GM18858 (cell line): ENCODE data around the gene ADCY1.
"Not testable (repeated sequence)": the region's sequence is repeated elsewhere in the genome, so short reads cannot be mapped to it uniquely, and the experiment has no call there.

Experiments used
- ATAC-seq: cut with Tn5 transposase; IDR thresholded peaks from one replicate; pipeline ENCODE4 v1.9.1; 2021; ENCODE audit not compliant: unreplicated experiment

Gene ADCY1

DNA sequence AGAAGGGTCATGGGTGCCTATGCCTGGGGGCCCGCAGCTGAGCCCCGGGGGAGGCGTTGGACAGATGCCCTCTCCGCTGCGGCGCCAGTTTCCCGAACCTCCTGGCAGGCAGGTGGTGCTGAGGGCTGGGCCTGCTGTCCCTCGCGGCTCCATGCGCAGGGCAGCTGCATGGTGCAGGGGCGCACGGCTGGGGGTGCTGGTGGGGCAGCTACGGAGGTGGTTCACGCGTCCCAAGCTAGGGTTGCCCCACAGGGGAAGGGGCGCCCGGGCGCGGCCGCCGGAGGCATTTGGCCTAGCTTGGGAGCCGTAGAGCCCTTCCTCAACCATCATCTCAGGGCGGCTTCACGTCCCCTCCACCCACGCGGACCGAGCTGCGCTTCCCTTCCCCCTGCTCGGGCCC lies 152.7 kb downstream of the ADCY1 start:
- no peak for ATAC-seq

DNA sequence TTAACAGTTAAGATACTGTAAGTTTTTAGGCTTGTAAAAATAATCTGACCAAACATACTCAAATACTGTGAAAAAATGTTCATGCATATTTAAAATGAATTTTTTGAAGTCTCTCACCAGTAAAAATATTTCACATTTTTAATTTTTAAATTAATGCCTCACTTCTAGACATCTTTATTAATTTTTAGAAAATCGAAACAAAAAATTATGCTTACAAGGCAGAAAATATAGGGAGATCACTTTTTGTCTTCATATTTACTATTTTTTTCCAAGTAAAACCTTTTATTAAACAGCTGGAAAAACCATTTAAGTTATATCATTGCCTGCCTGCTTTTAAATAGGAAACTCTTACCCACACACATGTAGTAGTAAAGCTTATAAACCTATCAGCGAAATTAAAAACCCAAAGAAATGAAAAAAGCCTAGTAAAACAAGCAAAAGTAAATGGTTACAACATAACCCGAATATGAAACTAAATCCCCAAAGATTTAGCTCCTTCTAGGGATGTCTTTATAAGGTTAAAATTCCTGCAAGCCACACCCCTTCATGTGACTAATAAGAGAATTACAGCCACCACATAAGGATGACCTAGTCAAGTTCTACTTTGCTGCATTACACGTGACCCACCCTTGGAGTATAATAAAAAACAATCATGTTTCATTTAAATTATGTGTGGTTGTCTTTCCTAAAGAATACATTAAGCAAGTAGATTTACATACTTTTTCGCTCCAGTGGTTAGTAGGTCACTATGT lies 157.7 kb downstream of the ADCY1 start:
- ATAC-seq, result not testable (repeated sequence)

DNA sequence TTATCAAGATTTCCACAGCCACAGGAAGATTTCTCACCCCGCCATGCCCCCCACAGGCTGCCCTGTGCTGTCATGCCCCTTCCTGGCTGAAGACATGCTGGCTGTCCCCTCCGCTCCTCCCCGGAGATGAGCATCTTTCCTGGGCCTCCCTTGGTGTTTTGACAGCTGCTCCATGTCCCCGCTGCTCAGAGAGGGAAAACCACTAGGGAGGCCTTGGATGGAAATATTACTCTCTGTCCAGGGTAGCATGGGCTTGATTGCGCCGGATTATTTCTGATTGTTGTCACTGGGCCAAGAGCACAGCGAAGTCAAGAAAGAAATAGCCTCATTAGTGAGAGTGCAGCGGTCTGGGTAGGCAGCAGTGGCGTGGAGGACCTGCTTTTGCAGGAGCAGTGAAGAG lies 164.8 kb downstream of the ADCY1 start:
- not testable (repeated sequence) for ATAC-seq

GRCh38 chr7:45740573-45740972 lies 166.4 kb downstream of the ADCY1 start:
- ATAC-seq, result not testable (repeated sequence)

- ATAC-seq, result not testable (repeated sequence)
Observed at GRCh38 chr7:45748976-45749375, 174.8 kb downstream of the ADCY1 start.

DNA sequence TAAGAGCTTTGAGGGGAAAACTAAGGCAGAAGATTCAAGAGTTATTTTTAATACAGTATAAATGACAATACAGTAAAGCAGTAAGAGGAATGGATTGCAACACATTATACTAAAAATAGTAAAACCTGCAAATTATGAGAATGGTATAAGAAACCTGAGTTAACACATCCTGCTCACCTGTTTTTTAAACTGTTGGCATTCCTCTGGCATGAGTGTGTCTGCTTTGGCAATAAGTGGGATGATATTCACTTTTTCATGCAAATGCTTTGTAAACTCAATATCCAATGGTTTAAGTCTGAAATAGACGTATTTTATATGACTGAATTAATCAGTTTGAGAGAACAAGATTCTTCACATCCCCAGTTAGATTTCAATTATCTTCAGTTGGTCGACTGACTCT lies 177.2 kb downstream of the ADCY1 start:
- ATAC-seq, result not testable (repeated sequence)

DNA sequence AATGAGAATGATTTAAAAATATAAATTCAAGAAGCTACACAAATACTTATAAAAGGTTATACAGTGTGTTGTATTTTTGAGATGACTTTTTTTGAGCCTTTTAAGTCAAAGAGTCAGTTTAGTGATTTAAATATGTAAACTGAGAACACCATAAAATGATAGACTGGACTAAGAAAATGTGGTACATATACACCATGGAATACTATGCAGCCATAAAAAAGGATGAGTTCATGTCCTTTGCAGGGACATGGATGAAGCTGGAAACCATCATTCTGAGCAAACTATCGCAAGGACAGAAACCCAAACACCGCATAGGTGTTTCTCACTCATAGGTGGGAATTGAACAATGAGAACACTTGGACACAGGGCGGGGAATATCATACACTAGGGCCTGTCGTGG lies 182.2 kb downstream of the ADCY1 start:
- not testable (repeated sequence) for ATAC-seq

DNA sequence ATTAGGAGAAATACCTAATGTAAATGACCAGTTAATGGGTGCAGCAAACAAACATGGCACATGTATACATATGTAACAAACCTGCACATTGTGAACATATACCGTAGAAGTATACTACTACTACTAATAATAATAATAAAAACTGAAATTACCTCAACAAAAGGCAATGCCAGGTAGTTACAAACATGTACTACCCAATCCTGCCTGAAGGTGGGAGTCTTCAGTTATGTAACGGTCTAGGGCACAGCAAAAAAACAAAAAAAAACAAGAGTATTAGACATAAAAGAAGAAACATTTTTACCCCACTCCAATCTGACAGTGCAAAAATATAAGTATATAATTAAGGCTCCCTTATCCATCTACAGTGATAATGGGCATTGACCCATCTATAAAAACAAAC lies 182.6 kb downstream of the ADCY1 start:
- not testable (repeated sequence) for ATAC-seq

- not testable (repeated sequence) for ATAC-seq
Observed at GRCh38 chr7:45759464-45759863, 185.3 kb downstream of the ADCY1 start.

DNA sequence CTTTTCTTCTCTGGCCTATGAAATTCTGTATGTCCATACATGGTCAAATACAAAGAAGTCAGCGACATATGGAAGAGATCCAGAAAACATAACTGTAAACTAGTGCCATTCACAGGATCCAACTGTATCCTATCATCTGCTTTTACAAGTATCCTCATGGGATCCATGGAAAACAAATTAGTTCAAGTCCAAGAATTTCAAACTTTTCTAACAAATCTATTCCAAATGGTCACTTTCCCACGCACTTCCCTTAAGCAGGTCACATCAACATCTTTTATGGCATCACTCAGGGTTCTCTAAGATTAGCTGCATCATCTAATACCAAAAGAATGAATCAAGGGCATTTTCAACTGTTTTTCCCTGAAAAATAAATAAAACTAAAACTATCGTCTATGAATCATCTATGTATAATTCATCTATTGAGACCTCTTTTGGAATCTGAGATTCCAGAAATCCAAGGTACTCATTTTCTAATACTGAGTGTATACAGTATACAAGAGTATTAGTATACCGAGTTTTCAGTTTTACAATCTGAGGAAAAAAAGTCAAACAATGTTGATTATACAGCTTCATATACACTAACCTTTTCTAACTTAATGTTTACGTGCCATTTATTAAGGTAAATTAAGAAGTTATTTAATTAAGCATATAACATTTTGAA lies 187.5 kb downstream of the ADCY1 start:
- ATAC-seq, result not testable (repeated sequence)

- not testable (repeated sequence) for ATAC-seq
Observed at GRCh38 chr7:45762225-45762994, 188.2 kb downstream of the ADCY1 start.

DNA sequence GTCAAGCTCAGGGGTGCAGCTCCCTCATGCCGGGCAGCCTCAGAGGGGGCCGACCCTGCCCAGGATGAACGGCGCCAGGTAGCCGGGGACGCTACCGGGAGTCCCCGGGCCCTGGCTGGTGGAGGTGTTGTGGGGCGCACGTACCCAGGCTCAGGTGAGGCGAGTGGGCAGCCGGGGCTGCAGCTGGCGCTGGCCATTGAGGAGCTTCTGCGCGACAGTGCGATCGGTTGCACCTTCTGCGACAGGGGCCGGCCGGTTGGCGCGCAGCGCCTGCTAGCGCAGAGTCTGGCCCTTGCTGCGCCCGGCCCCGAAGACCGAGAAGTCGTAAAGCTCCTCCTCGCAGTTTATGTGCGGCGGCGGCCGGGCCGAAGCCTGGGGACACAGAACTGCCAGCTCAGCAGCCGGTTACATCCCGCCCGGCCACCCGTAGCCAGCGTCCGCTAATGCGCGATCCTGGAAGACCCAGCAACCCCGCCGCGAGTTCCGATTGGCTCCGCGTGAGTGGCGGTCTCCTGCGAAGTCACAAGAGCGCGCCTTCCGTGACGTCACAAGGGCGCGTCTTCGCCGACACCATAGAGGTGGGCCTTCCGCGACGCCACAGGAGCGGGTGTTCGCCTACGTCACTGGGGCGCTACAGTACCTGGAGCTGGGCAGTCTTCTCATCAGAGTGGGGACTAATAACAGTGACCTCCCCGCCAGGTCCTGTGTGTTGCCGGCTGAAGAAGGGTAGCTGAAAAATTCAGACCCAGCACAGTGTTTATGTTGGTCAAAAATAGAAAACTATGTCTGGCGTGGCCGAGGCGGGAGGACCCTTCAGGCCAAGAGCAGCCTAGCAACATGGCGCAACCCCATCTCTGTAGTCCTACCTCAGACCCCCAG lies 194.6 kb downstream of the ADCY1 start:
- ATAC-seq, result peak; percentile 99

DNA sequence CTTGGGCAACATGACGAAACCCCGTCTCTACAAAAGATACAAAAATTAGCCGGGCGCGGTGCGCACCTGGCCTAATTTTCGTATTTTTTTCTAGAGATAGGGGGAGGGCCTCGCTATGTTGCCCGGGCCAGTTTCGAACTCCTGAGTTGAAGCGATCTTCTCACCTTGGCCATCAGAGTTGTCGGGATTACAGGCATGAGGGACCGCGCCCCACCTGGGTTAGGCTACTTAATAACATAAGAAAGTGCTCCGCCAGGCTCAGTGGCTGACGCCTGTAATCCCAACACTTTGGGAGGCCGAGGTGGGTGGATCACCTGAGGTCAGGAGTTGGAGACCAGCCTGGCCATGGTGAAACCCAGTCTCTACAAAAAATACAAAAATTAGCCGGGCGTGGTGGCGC lies 195.5 kb downstream of the ADCY1 start:
- ATAC-seq, result not testable (repeated sequence)
